ENCODE data around the gene ZNF354C.

ZNF354C gene

GRCh38 chr5:179127136-179128040 lies 67.2 kb downstream of the ZNF354C start:
- no peak for TF ChIP-seq CTCF (IDR thresholded peaks at IDR 0.05; ENCODE audit: borderline replicate concordance, control extremely low read depth, extremely low read depth, insufficient read depth, missing control alignments)
- no peak for DNase-seq (ENCODE audit: low spot score)
- in situ Hi-C loops (cut with MboI; ENCODE audit: low sequenced_read_pairs, unreplicated experiment) = no loop called here

- no peak for DNase-seq (ENCODE audit: low spot score)
- TF ChIP-seq CTCF (IDR thresholded peaks at IDR 0.05; ENCODE audit: borderline replicate concordance, control extremely low read depth, extremely low read depth, insufficient read depth, missing control alignments) = no peak
- in situ Hi-C loops (cut with MboI; ENCODE audit: low sequenced_read_pairs, unreplicated experiment) = no loop called here
These were observed 67.8 kb downstream of the ZNF354C start for GRCh38 chr5:179128041-179128365.

- in situ Hi-C loops (cut with MboI; ENCODE audit: low sequenced_read_pairs, unreplicated experiment) = no loop called here
- no peak for TF ChIP-seq CTCF (IDR thresholded peaks at IDR 0.05; ENCODE audit: borderline replicate concordance, control extremely low read depth, extremely low read depth, insufficient read depth, missing control alignments)
- DNase-seq (ENCODE audit: low spot score) = no peak
These were observed 68.8 kb downstream of the ZNF354C start for GRCh38 chr5:179128976-179129375.

GRCh38 chr5:179129607-179130071 lies 69.5 kb downstream of the ZNF354C start:
- TF ChIP-seq CTCF (IDR thresholded peaks at IDR 0.05; ENCODE audit: borderline replicate concordance, control extremely low read depth, extremely low read depth, insufficient read depth, missing control alignments) = no peak
- in situ Hi-C loops (cut with MboI; ENCODE audit: low sequenced_read_pairs, unreplicated experiment) = no loop called here
- DNase-seq (ENCODE audit: low spot score) = no peak

- in situ Hi-C loops (cut with MboI; ENCODE audit: low sequenced_read_pairs, unreplicated experiment) = no loop called here
- DNase-seq (ENCODE audit: low spot score) = no peak
- no peak for TF ChIP-seq CTCF (IDR thresholded peaks at IDR 0.05; ENCODE audit: borderline replicate concordance, control extremely low read depth, extremely low read depth, insufficient read depth, missing control alignments)
These were observed 70.0 kb downstream of the ZNF354C start for GRCh38 chr5:179130101-179130681.

GRCh38 chr5:179131321-179131835 lies 71.2 kb downstream of the ZNF354C start:
- DNase-seq (ENCODE audit: low spot score) = no peak
- TF ChIP-seq CTCF (IDR thresholded peaks at IDR 0.05; ENCODE audit: borderline replicate concordance, control extremely low read depth, extremely low read depth, insufficient read depth, missing control alignments) = no peak
- in situ Hi-C loops (cut with MboI; ENCODE audit: low sequenced_read_pairs, unreplicated experiment) = no loop called here

Measured in GM13976 (cell line).